Lower lobe of right lung (tissue), 2 donors: Measurements from ENCODE around the gene DAD1. TPM values are rescaled to one million over a fixed set of nuclear protein-coding genes. Genes with fewer than 3 reads are reported as not detected.

Source experiments
- ATAC-seq, 2 donors: fragments of 200-7000 bp; cut with Tn5 transposase; one replicate each; pipeline ENCODE4 v1.9.1; 2020 to 2022; ENCODE audit warnings: mild to moderate bottlenecking in 2 of 2, moderate library complexity in 2 of 2
- DNase-seq: peaks from one replicate; pipeline ENCODE4 v3.0.0-alpha.2; 2020
- H3K27ac ChIP-seq: fragments of 200-600 bp; one replicate; pipeline ENCODE4 v1.8.0; 2022
- H3K27me3 ChIP-seq: fragments of 200-600 bp; one replicate; pipeline ENCODE4 v1.8.0; 2022; ENCODE audit warnings: low read depth
- H3K36me3 ChIP-seq: fragments of 200-600 bp; one replicate; pipeline ENCODE4 v1.8.0; 2022; ENCODE audit warnings: mild to moderate bottlenecking
- H3K4me1 ChIP-seq: fragments of 200-600 bp; one replicate; pipeline ENCODE4 v1.8.0; 2022
- H3K4me3 ChIP-seq: fragments of 200-600 bp; one replicate; pipeline ENCODE4 v1.8.0; 2022; ENCODE audit warnings: mild to moderate bottlenecking
- H3K9me3 ChIP-seq: fragments of 200-600 bp; one replicate; pipeline ENCODE4 v1.8.0; 2022
- CTCF ChIP-seq: fragments of 200-600 bp; IDR thresholded peaks from one replicate; pipeline ENCODE4 v1.8.0; 2022; ENCODE audit warnings: antibody characterized with exemption, mild to moderate bottlenecking
- intact Hi-C: fragments of 100-400 bp; cut with DNase I; formaldehyde crosslinking; loops from one replicate; pipeline ENCODE4 v1.11.0; 2022
- total RNA-seq: library from RNA; stranded (reverse); fragmentation: NEBNext Ultra II Directional; extraction: Animal tissue kit (Norgen Biotek cat#: 25700); gene quantifications from one replicate; pipeline ENCODE4 v1.2.1, GENCODE V29; 2021
- donor health status: DM: no; HTN: yes; CAD: no; lungs with severe emphysema.

The DAD1 gene
- total RNA-seq, 1 donor from 2014 or later, result 162 TPM

- no peaks in the 10 kb centered on the region for H3K36me3 ChIP-seq
- no peak for TF ChIP-seq CTCF
- no peak overlapping the region for H3K4me3 ChIP-seq
- H3K9me3 ChIP-seq, result no peaks in the 10 kb centered on the region
- H3K27ac ChIP-seq, result no peak overlapping the region
- DNase-seq, result no peak
- H3K27me3 ChIP-seq, result no peaks in the 10 kb centered on the region
- intact Hi-C loops, result no loop called here
- no peak for ATAC-seq
- H3K4me1 ChIP-seq, result peaks cover 18% of the 10 kb centered on the region
Measured at GRCh38 chr14:22542360-22542759, 46.7 kb downstream of the DAD1 start.

- Histone ChIP-seq H3K36me3 (no peaks in the 10 kb centered on the region), H3K4me3 (no peak overlapping the region), H3K27me3 (no peaks in the 10 kb centered on the region), H3K27ac (no peak overlapping the region), H3K4me1 (peaks cover 19% of the 10 kb centered on the region), H3K9me3 (no peaks in the 10 kb centered on the region)
- TF ChIP-seq CTCF, result no peak
- intact Hi-C loops, result no loop called here
- ATAC-seq, result no peak
- DNase-seq, result no peak
Measured at GRCh38 chr14:22541721-22542120, 47.3 kb downstream of the DAD1 start.

- DNase-seq, result no peak
- H3K4me1 ChIP-seq, result peaks cover 16% of the 10 kb centered on the region
- no peaks in the 10 kb centered on the region for H3K27me3 ChIP-seq
- no peaks in the 10 kb centered on the region for H3K36me3 ChIP-seq
- no peaks in the 10 kb centered on the region for H3K9me3 ChIP-seq
- TF ChIP-seq CTCF, result no peak
- intact Hi-C loops, result no loop called here
- no peak for ATAC-seq
- H3K4me3 ChIP-seq, result no peak overlapping the region
- no peak overlapping the region for H3K27ac ChIP-seq
Measured at GRCh38 chr14:22540811-22541360, 48.1 kb downstream of the DAD1 start.

- intact Hi-C loops, result no loop called here
- Histone ChIP-seq H3K9me3 (no peaks in the 10 kb centered on the region), H3K36me3 (no peaks in the 10 kb centered on the region), H3K4me3 (no peak overlapping the region), H3K27me3 (no peaks in the 10 kb centered on the region), H3K4me1 (peaks cover 15% of the 10 kb centered on the region), H3K27ac (no peak overlapping the region)
- no peak for ATAC-seq
- no peak for DNase-seq
- TF ChIP-seq CTCF, result no peak
Measured at GRCh38 chr14:22540293-22540692, 48.7 kb downstream of the DAD1 start.

GRCh38 chr14:22539831-22540230 lies 49.2 kb downstream of the DAD1 start:
- H3K4me3 ChIP-seq, result no peak overlapping the region
- no peak for DNase-seq
- no peak for ATAC-seq
- H3K27me3 ChIP-seq, result no peaks in the 10 kb centered on the region
- H3K4me1 ChIP-seq, result peaks cover 15% of the 10 kb centered on the region
- no peak overlapping the region for H3K27ac ChIP-seq
- no peaks in the 10 kb centered on the region for H3K9me3 ChIP-seq
- intact Hi-C loops, result no loop called here
- TF ChIP-seq CTCF, result no peak
- no peaks in the 10 kb centered on the region for H3K36me3 ChIP-seq
